Hepatocyte (in vitro differentiated cells): Measurements from ENCODE around the gene PRODH. TPM values are rescaled to one million over a fixed set of nuclear protein-coding genes. Genes with fewer than 3 reads are reported as not detected.

Experiments used
- DNase-seq: peaks from one replicate; pipeline ENCODE4 v3.0.0-alpha.2; 2016; ENCODE audit warnings: low spot score
- H2AFZ ChIP-seq: fragments of 200-600 bp; sonication (generic); 2 replicates; pipeline ENCODE4 v1.6.0; 2016; ENCODE audit warnings: antibody characterized with exemption, mild to moderate bottlenecking
- H3K27ac ChIP-seq: fragments of 200-600 bp; sonication (generic); 2 replicates; pipeline ENCODE4 v1.5.1; 2016; ENCODE audit warnings: mild to moderate bottlenecking
- H3K27me3 ChIP-seq: fragments of 200-600 bp; sonication (generic); 2 replicates; pipeline ENCODE4 v1.6.1; 2016
- H3K36me3 ChIP-seq: fragments of 200-600 bp; sonication (generic); replicated peaks from 2 replicates; pipeline ENCODE4 v1.5.1; 2016; ENCODE audit warnings: low read depth; ENCODE audit not compliant: insufficient read depth
- H3K4me1 ChIP-seq: fragments of 200-600 bp; sonication (generic); 2 replicates; pipeline ENCODE4 v1.5.1; 2016; ENCODE audit warnings: mild to moderate bottlenecking, moderate library complexity; ENCODE audit not compliant: insufficient read depth
- H3K4me2 ChIP-seq: fragments of 200-600 bp; sonication (generic); 2 replicates; pipeline ENCODE4 v1.6.0; 2016
- H3K4me3 ChIP-seq: fragments of 200-600 bp; sonication (generic); 2 replicates; pipeline ENCODE4 v1.5.1; 2016; ENCODE audit warnings: mild to moderate bottlenecking
- H3K79me2 ChIP-seq: fragments of 200-600 bp; sonication (generic); 2 replicates; pipeline ENCODE4 v1.6.0; 2017; ENCODE audit warnings: mild to moderate bottlenecking
- H3K9me2 ChIP-seq: fragments of 200-600 bp; sonication (generic); replicated peaks from 2 replicates; pipeline ENCODE4 v1.6.0; 2017; ENCODE audit warnings: mild to moderate bottlenecking; ENCODE audit not compliant: insufficient read depth
- H3K9me3 ChIP-seq: fragments of 200-600 bp; sonication (generic); 2 replicates; pipeline ENCODE4 v1.5.1; 2016; ENCODE audit warnings: low read depth, mild to moderate bottlenecking
- H4K20me1 ChIP-seq: fragments of 200-600 bp; sonication (generic); 2 replicates; pipeline ENCODE4 v1.6.0; 2016; ENCODE audit warnings: mild to moderate bottlenecking; ENCODE audit not compliant: insufficient read depth, poor library complexity, severe bottlenecking
- CTCF ChIP-seq: fragments of 200-600 bp; sonication (generic); IDR thresholded peaks from 2 replicates; pipeline ENCODE4 v1.5.1; 2016; ENCODE audit warnings: antibody characterized with exemption, mild to moderate bottlenecking; ENCODE audit not compliant: poor library complexity
- EZH2 ChIP-seq: fragments of 200-600 bp; sonication (generic); IDR thresholded peaks from 2 replicates; pipeline ENCODE4 v1.6.1; 2016; ENCODE audit warnings: antibody characterized with exemption, mild to moderate bottlenecking, borderline replicate concordance
- EZH2phosphoT487 ChIP-seq: fragments of 200-600 bp; sonication (generic); IDR thresholded peaks from one replicate; pipeline ENCODE4 v1.6.1; 2018; ENCODE audit warnings: antibody characterized with exemption, mild to moderate bottlenecking, low read depth, moderate library complexity; ENCODE audit not compliant: unreplicated experiment, severe bottlenecking
- WGBS: methylation state at CpG from one replicate; pipeline ENCODE4 v1.1.6; 2016; ENCODE audit warnings: low lambda C conversion rate; ENCODE audit errors: missing lambda C conversion rate; 5-methylcytosine and 5-hydroxymethylcytosine counted together
- polyA plus RNA-seq: library from polyadenylated mRNA; unstranded; fragments of >200 nt; fragmentation: Nextera tagmentation; extraction: Ambion mirVana; gene quantifications from 2 replicates; pipeline ENCODE4 v1.2.1, GENCODE V29; 2016
- total RNA-seq: library from RNA; depleted of rRNA; stranded (reverse); fragments of >200 nt; gene quantifications from 2 replicates; pipeline ENCODE4 v1.2.3, GENCODE V29; 2014

The PRODH gene
- total and polyA plus RNA-seq, 2 experiments from 2014 or later = 27.2 to 27.9 TPM

GRCh38 chr22:18983120-18983651 is 47.1 kb upstream of the PRODH start:
- no peaks in the 10 kb centered on the region for H4K20me1 ChIP-seq
- no peaks in the 10 kb centered on the region for H3K27me3 ChIP-seq
- H3K4me2 ChIP-seq = no peak overlapping the region
- no peaks in the 10 kb centered on the region for H3K4me1 ChIP-seq
- H3K4me3 ChIP-seq = no peak overlapping the region
- TF ChIP-seq EZH2phosphoT487 (no peak), EZH2 (no peak), CTCF (no peak)
- H3K27ac ChIP-seq = no peak overlapping the region
- 87% methylated on average over 9 of the region's 9 CpGs for WGBS
- no peaks in the 10 kb centered on the region for H3K9me3 ChIP-seq
- no peak overlapping the region for H2AFZ ChIP-seq
- DNase-seq = no peak
- H3K9me2 ChIP-seq = no peaks in the 10 kb centered on the region
- no peaks in the 10 kb centered on the region for H3K36me3 ChIP-seq
- H3K79me2 ChIP-seq = no peaks in the 10 kb centered on the region

GRCh38 chr22:18980829-18981228 is 44.7 kb upstream of the PRODH start:
- H3K27me3 ChIP-seq = no peaks in the 10 kb centered on the region
- no peak overlapping the region for H3K27ac ChIP-seq
- no peaks in the 10 kb centered on the region for H3K9me3 ChIP-seq
- H3K9me2 ChIP-seq = no peaks in the 10 kb centered on the region
- H3K4me3 ChIP-seq = no peak overlapping the region
- no peak for DNase-seq
- TF ChIP-seq EZH2 (no peak), EZH2phosphoT487 (no peak), CTCF (no peak)
- no peaks in the 10 kb centered on the region for H4K20me1 ChIP-seq
- no peaks in the 10 kb centered on the region for H3K4me1 ChIP-seq
- no peak overlapping the region for H2AFZ ChIP-seq
- H3K79me2 ChIP-seq = no peaks in the 10 kb centered on the region
- no peak overlapping the region for H3K4me2 ChIP-seq
- H3K36me3 ChIP-seq = no peaks in the 10 kb centered on the region

GRCh38 chr22:18979957-18980356 is 43.9 kb upstream of the PRODH start:
- no peaks in the 10 kb centered on the region for H4K20me1 ChIP-seq
- no peak for DNase-seq
- no peaks in the 10 kb centered on the region for H3K27me3 ChIP-seq
- H3K4me2 ChIP-seq = no peak overlapping the region
- no peaks in the 10 kb centered on the region for H3K4me1 ChIP-seq
- no peaks in the 10 kb centered on the region for H3K79me2 ChIP-seq
- H3K27ac ChIP-seq = no peak overlapping the region
- 86% methylated on average over 1 of the region's 1 CpG for WGBS
- H3K9me2 ChIP-seq = no peaks in the 10 kb centered on the region
- H3K4me3 ChIP-seq = no peak overlapping the region
- TF ChIP-seq EZH2 (no peak), CTCF (no peak), EZH2phosphoT487 (no peak)
- no peaks in the 10 kb centered on the region for H3K36me3 ChIP-seq
- no peaks in the 10 kb centered on the region for H3K9me3 ChIP-seq
- H2AFZ ChIP-seq = no peak overlapping the region

GRCh38 chr22:18978506-18978905 is 42.4 kb upstream of the PRODH start:
- Histone ChIP-seq H3K27me3 (no peaks in the 10 kb centered on the region), H3K4me3 (no peak overlapping the region), H3K36me3 (no peaks in the 10 kb centered on the region), H3K9me3 (no peaks in the 10 kb centered on the region), H4K20me1 (no peaks in the 10 kb centered on the region), H3K79me2 (no peaks in the 10 kb centered on the region), H3K27ac (no peak overlapping the region), H3K4me2 (no peak overlapping the region), H3K4me1 (no peaks in the 10 kb centered on the region), H3K9me2 (no peaks in the 10 kb centered on the region), H2AFZ (no peak overlapping the region)
- 85% methylated on average over 9 of the region's 9 CpGs for WGBS
- TF ChIP-seq CTCF (no peak), EZH2 (no peak), EZH2phosphoT487 (no peak)
- DNase-seq = no peak
